ENCODE data around the gene PHF3.
"Not testable (repeated sequence)": the region's sequence is repeated elsewhere in the genome, so short reads cannot be mapped to it uniquely, and the experiment has no call there.

Gene PHF3

GRCh38 chr6:63714091-63714490 is 78.5 kb downstream of the PHF3 start:
- DNase-seq: no peak

GRCh38 chr6:63716169-63716568 is 80.6 kb downstream of the PHF3 start:
- no peak for DNase-seq

GRCh38 chr6:63721181-63721580 is 85.6 kb downstream of the PHF3 start:
- DNase-seq: no peak

- DNase-seq: no peak
These were observed 89.1 kb downstream of the PHF3 start for GRCh38 chr6:63724721-63725120.

GRCh38 chr6:63730311-63730710 is 94.7 kb downstream of the PHF3 start:
- DNase-seq: no peak

- no peak for DNase-seq
These were observed 96.3 kb downstream of the PHF3 start for GRCh38 chr6:63731930-63732329.

- no peak for DNase-seq
These were observed 96.7 kb downstream of the PHF3 start for GRCh38 chr6:63732336-63732735.

- DNase-seq: no peak
These were observed 99.3 kb downstream of the PHF3 start for GRCh38 chr6:63734923-63735322.

- not testable (repeated sequence) for DNase-seq
These were observed 102.6 kb downstream of the PHF3 start for GRCh38 chr6:63738190-63738589.

- no peak for DNase-seq
These were observed 103.6 kb downstream of the PHF3 start for GRCh38 chr6:63739094-63739687.

GRCh38 chr6:63740709-63741108 is 105.1 kb downstream of the PHF3 start:
- no peak for DNase-seq

GRCh38 chr6:63742060-63742459 is 106.5 kb downstream of the PHF3 start:
- DNase-seq: no peak

- DNase-seq: no peak
These were observed 108.1 kb downstream of the PHF3 start for GRCh38 chr6:63743691-63744090.

- DNase-seq: no peak
These were observed 109.2 kb downstream of the PHF3 start for GRCh38 chr6:63744810-63745209.

GRCh38 chr6:63745784-63746183 is 110.2 kb downstream of the PHF3 start:
- no peak for DNase-seq

GRCh38 chr6:63750400-63750799 is 114.8 kb downstream of the PHF3 start:
- no peak for DNase-seq

GRCh38 chr6:63757275-63757674 is 121.7 kb downstream of the PHF3 start:
- not testable (repeated sequence) for DNase-seq

GRCh38 chr6:63757826-63758225 is 122.2 kb downstream of the PHF3 start:
- no peak for DNase-seq

- no peak for DNase-seq
These were observed 124.1 kb downstream of the PHF3 start for GRCh38 chr6:63759605-63760105.

- DNase-seq: no peak
These were observed 124.6 kb downstream of the PHF3 start for GRCh38 chr6:63760199-63760598.

GRCh38 chr6:63764318-63764916 is 128.8 kb downstream of the PHF3 start:
- no peak for DNase-seq

All from T-helper 9 cell (primary cell).